Esophagus squamous epithelium (tissue), 5 donors: ENCODE data around the gene LIMCH1. TPM values are rescaled to one million over a fixed set of nuclear protein-coding genes. Genes with fewer than 3 reads are reported as not detected.

ENCODE experiments used
- DNase-seq: peaks from one replicate; lab custom pipeline; 2025; lab: John Stamatoyannopoulos, UW
- H3K27ac ChIP-seq, 4 donors: fragments of 200-600 bp; sonication (generic); one replicate each; pipeline ENCODE4 v1.5.1; 2016 to 2019; ENCODE audit warnings: mild to moderate bottlenecking in 1 of 4
- H3K27me3 ChIP-seq, 4 donors: fragments of 200-600 bp; sonication (generic); 1 replicate in 3 of 4; 2 replicates in 1 of 4; pipeline versions ENCODE4 v1.5.1 to v1.6.0; 2017 to 2021; ENCODE audit warnings: antibody characterized with exemption in 1 of 4
- H3K36me3 ChIP-seq, 3 donors: fragments of 200-600 bp; sonication (generic); one replicate each; pipeline ENCODE4 v1.5.1; 2016 to 2019
- H3K4me1 ChIP-seq, 3 donors: fragments of 200-600 bp; sonication (generic); one replicate each; pipeline ENCODE4 v1.5.1; 2017 to 2019
- H3K4me3 ChIP-seq, 4 donors: fragments of 200-600 bp; sonication (generic); 1 replicate in 3 of 4; 2 replicates in 1 of 4; pipeline ENCODE4 v1.5.1; 2016 to 2019; ENCODE audit warnings: mild to moderate bottlenecking in 2 of 4, moderate library complexity in 1 of 4
- H3K9me3 ChIP-seq, 3 donors: fragments of 200-600 bp; sonication (generic); one replicate each; pipeline ENCODE4 v1.5.1; 2016 to 2019
- CTCF ChIP-seq, 6 experiments: fragments of 450-650 bp in 4 of 6; fragments of 200-600 bp in 2 of 6; sonication (generic) in 2 of 6; IDR thresholded peaks; one replicate each; pipeline ENCODE4 v1.5.1; 2016 to 2019; ENCODE audit warnings: antibody characterized with exemption in 6 of 6, mild to moderate bottlenecking in 4 of 6, moderate library complexity in 4 of 6
- POLR2A ChIP-seq, 4 donors: fragments of 450-650 bp; IDR thresholded peaks; one replicate each; pipeline ENCODE4 v1.6.1; 2017; ENCODE audit warnings: antibody characterized with exemption in 4 of 4, mild to moderate bottlenecking in 4 of 4, moderate library complexity in 3 of 4
- WGBS, 2 donors: methylation state at CpG; one replicate each; pipeline ENCODE4 v1.1.5; 2018; 5-methylcytosine and 5-hydroxymethylcytosine counted together
- intact Hi-C: fragments of 100-400 bp; cut with DNase I; formaldehyde crosslinking; loops from one replicate; pipeline ENCODE4 v1.15.0; 2022
- total RNA-seq, 4 donors: library from RNA; depleted of rRNA; stranded (reverse); fragments of >200 nt; gene quantifications; one replicate each; pipeline ENCODE4 v1.1.0, GENCODE V29; 2016
- donor health status: DM: yes; HTN: yes; CAD: no.

LIMCH1 gene
- total RNA-seq, 4 donors from 2014 or later = 9.8 to 19.1 (median 13.1) TPM

- TF ChIP-seq POLR2A (IDR thresholded peaks at IDR 0.05) = no peak
- H3K36me3 ChIP-seq = peaks cover 0 to 12% (median 0%) of the 10 kb centered on the region in 3 donors
- 71 to 90% methylated on average over 3 of the region's 3 CpGs for whole genome bisulfite sequencing, 2 donors
- H3K9me3 ChIP-seq = no peaks in the 10 kb centered on the region
- H3K27ac ChIP-seq = no peak overlapping the region
- DNase-seq = no peak
- no peaks in the 10 kb centered on the region for H3K4me1 ChIP-seq
- intact Hi-C loops = no loop called here
- H3K4me3 ChIP-seq = no peak overlapping the region
- no peaks in the 10 kb centered on the region for H3K27me3 ChIP-seq
Measured at GRCh38 chr4:41631523-41631922, 93.6 kb downstream of the LIMCH1 start.

GRCh38 chr4:41632481-41633073 lies 94.6 kb downstream of the LIMCH1 start:
- H3K27ac ChIP-seq = no peak overlapping the region
- peaks cover 0 to 12% (median 0%) of the 10 kb centered on the region in 3 donors for H3K36me3 ChIP-seq
- intact Hi-C loops = no loop called here

GRCh38 chr4:41633321-41633720 lies 95.4 kb downstream of the LIMCH1 start:
- DNase-seq = no peak
- H3K9me3 ChIP-seq = no peaks in the 10 kb centered on the region
- H3K4me3 ChIP-seq = no peak overlapping the region
- intact Hi-C loops = no loop called here
- H3K36me3 ChIP-seq = peaks cover 0 to 12% (median 0%) of the 10 kb centered on the region in 3 donors
- no peak for TF ChIP-seq CTCF (IDR thresholded peaks at IDR 0.05)
- no peak for TF ChIP-seq POLR2A (IDR thresholded peaks at IDR 0.05)
- no peaks in the 10 kb centered on the region for H3K27me3 ChIP-seq
- 73 to 94% methylated on average over 2 to 4 of the region's 4 CpGs for WGBS, 2 donors
- H3K27ac ChIP-seq = no peak overlapping the region
- H3K4me1 ChIP-seq = no peaks in the 10 kb centered on the region

More at GRCh38 chr4:41632481-41633073, 94.6 kb downstream of the LIMCH1 start:
- TF ChIP-seq POLR2A (IDR thresholded peaks at IDR 0.05) (no peak), CTCF (IDR thresholded peaks at IDR 0.05) (no peak)
- no peak overlapping the region for H3K4me3 ChIP-seq
- no peaks in the 10 kb centered on the region for H3K27me3 ChIP-seq
- no peaks in the 10 kb centered on the region for H3K4me1 ChIP-seq
- 64 to 77% methylated on average over 11 of the region's 11 CpGs for WGBS, 2 donors
- DNase-seq = no peak
- no peaks in the 10 kb centered on the region for H3K9me3 ChIP-seq

- WGBS, 2 donors = 91 to 92% methylated on average over 2 to 3 of the region's 3 CpGs
- Histone ChIP-seq H3K27me3 (no peaks in the 10 kb centered on the region), H3K27ac (no peak overlapping the region), H3K4me1 (no peaks in the 10 kb centered on the region), H3K4me3 (no peak overlapping the region), H3K36me3 (peaks cover 0 to 12% (median 0%) of the 10 kb centered on the region in 3 donors), H3K9me3 (no peaks in the 10 kb centered on the region)
- DNase-seq = no peak
- intact Hi-C loops = no loop called here
- TF ChIP-seq POLR2A (IDR thresholded peaks at IDR 0.05) (no peak), CTCF (IDR thresholded peaks at IDR 0.05) (no peak)
Measured at GRCh38 chr4:41635441-41635840, 97.5 kb downstream of the LIMCH1 start.

- DNase-seq = no peak
- no peaks in the 10 kb centered on the region for H3K27me3 ChIP-seq
- TF ChIP-seq CTCF (IDR thresholded peaks at IDR 0.05) (no peak), POLR2A (IDR thresholded peaks at IDR 0.05) (no peak)
- WGBS, 2 donors = 92 to 100% methylated on average over 3 of the region's 3 CpGs
- H3K4me3 ChIP-seq = no peak overlapping the region
- no peaks in the 10 kb centered on the region for H3K4me1 ChIP-seq
- intact Hi-C loops = no loop called here
- H3K27ac ChIP-seq = no peak overlapping the region
- H3K9me3 ChIP-seq = no peaks in the 10 kb centered on the region
- peaks cover 0 to 5% (median 0%) of the 10 kb centered on the region in 3 donors for H3K36me3 ChIP-seq
Measured at GRCh38 chr4:41638203-41638602, 100.2 kb downstream of the LIMCH1 start.
